Activated CD8-positive, alpha-beta memory T cell treated with anti-CD3 and anti-CD28 coated beads, Interleukin-2, amount 50 U/mL, for 24 hours (primary cell): ENCODE results near the gene OSBPL2.

Experiments used
- DNase-seq: peaks from one replicate; pipeline ENCODE4 v3.0.0-alpha.2; 2020; ENCODE audit errors: extremely low read depth

Gene OSBPL2

DNA sequence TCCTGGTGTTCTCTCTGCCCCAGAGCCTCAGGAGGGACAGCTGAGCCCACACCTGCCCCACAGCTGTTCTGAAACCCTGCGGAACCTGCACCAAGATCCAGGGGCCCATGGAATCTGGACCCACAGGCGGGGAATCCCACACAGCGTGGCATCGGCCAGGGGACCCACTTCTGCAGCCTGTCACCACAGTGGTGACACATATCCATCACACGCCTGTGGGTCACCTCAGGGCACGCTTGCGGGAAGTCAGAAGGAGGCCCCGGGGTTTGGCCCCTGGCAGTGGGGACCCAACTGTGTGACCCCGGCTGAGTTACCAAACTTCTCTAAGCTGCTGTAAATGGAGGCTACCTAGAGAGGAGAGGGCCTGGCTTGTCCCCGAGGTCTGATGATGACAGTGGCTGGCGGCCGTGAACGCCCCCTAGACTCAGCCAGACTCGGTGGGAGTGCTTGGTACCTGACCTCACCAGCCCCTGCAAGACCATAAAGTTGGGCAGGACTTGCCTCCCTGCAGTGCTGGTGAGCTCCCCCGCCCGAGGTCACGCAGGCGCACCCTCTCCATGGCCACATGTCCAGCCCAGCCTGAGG is 16.0 kb upstream of the OSBPL2 start:
- DNase-seq: no peak

DNA sequence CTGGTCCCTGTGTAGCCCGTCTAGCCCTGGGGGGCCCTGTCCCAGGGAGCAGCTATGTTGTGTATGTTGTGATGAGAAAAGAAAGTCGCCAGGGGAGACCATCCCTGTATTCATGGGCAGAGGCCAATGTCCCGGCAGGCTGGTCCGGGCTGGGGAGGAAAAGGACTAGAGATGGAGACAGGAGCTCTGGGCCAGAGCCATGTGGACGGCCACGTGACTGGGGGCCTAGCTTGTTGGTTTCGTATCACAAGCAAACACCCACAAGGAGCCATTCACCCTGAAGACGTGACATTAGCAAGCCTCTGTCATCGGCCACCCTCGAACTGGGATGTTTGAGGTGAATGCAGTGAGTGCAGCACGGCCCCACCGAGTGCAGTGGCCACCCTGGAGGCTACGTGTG is 15.3 kb upstream of the OSBPL2 start:
- DNase-seq: no peak

DNA sequence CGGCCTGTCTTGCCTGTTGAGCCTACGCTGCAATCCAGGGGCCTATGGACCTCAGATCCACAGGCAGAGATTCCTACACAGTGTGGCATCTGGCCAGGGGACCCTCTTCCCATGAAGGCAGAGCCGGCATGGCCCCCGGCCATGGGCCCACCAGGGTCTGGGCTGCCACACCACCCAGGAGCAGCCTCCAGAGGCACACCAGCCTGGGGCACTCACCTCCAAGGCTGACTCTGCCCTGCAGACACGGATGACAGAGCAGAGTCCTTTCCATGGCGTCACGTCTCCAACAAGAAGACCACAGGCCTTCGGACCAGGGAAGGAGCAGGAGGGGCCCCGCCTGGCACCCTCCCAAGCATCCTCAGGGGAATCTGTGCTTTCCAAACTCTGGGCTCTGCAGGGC is 14.8 kb upstream of the OSBPL2 start:
- DNase-seq: no peak

DNA sequence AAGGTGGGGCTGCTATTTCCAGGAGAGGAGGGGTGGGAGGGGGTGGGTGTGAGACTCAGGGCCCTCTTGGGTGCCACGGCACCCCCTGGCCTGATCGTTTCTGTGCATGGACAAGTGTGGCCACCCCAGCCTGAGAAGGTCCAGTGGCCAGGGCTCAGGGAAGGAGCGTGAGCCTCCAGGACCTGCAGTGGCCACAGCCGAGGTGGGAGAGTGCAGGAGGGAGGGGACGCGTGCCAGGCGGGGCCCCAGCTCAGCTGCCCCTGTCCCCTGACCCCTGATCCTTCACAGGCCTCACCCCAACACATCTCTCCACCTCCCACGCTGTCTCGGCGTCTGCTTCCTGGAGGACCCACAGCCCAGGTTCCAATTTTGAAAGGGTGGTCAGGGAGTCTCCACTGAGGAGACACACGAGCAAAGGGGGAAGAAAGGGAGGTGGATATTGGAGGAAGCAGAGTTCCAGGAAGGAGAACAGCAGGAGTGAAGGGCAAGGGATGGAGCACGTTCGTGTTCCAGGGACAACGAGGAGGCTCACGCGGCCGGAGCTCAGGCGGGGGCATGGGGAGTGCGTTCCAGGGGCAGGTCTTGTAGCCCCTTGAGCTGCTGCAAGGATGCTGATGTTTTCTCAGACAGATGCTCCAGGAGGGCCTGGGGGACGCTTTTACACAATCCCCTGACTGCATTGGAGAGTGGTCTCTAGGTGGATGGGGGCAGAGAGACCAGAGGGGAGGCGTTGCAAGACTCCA is 14.0 kb upstream of the OSBPL2 start:
- no peak for DNase-seq

DNA sequence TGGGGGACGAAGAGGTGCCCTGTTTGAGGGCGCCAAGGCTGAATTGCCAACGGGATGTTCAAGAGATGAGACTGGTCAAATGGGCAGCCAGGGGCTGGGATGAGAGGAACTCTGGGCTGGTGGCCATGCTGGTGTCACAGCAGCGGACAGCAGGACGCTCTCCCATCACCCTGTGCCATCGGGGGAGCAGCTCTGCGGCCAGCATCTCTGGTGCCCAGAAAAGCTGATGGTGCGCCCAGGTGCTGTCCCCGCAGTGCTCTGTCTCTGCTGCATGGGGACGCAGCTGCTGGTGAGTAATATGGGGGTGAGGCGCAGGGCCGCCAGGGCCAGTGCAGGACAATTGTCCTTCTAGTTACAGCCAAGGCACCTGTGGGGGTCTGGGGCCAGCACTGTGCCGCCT is 13.3 kb upstream of the OSBPL2 start:
- DNase-seq: no peak

DNA sequence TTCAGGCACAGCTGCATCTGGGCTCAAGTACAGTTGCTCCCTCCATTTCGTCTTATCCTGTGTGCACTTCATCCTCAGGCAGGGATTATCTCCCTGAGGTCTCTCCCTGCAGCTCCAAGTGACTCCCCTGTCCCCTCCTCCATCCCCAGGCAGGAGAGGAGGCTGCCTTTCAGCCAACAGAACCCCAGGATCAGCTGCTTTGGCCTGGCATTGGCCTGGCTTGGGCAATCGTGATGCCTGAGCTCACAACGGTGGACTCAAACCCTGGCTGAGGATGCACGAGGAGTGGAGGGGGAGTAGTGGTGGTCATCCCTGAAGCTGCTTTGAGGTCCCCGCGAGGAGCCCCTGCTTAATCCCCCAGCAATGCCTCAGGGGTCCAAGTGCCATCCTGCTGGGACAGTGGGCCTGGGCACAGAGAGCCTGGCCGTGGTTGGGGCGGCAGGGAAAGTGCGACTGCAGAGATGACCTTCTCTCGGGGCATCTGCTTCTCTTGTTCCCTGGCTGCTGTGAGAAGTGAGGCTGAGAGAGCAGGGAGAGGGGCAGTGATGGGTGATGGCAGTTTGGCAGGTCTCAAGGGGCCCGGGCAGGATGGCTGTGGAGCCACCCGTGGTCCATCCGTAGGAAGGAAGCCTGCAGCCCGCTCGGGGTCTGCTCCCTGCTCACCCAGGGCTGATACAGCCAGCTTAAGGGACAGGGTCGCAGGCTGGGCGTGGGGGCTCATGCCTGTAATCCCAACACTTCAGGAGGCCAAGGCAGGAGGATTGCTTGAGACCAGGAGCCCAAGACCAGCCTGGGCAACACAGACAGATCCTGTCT is 12.3 kb upstream of the OSBPL2 start:
- DNase-seq: no peak

DNA sequence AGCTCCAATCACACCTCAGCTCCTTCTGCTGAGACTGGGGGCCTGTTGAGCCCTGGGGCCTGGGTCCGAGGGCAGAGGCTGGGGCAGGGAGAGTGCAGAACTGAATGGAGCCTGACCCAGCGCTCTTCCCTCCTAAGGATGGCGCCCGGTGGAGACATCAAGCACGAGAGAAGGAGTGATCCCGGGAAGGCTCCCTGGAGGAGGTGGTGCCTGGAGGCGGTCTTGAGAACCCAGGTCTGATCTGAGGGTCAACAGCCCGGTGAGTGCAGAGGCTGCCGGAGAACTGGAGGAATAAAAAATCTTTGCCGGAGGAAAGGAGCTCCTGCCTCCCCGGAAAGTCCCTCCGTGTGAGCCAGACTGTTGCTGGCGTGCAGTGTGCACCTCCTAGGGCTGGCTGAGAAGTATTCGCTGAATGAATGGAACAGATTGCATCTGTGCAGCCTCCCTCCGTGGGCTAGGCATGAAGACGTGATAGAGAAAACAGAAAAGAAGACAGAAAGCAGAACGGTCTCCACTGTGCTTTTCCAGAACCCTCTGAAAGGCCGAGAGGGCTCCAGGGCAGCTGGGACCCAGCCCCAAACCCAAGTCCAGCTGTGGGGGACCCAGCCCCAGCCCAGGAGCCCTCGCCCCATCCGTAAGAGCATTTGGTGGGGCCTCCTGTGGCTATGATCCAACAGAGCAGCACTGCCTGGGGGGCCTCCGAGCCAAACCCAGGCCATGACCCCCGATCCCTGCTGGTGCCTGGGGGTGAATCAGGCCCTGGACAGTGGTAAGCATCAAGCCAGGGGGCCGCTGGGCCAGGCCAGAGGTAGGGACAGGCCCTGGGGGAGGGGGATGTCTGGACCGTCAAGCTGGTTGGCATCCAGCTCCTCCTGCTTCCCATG is 11.4 kb upstream of the OSBPL2 start:
- no peak for DNase-seq

DNA sequence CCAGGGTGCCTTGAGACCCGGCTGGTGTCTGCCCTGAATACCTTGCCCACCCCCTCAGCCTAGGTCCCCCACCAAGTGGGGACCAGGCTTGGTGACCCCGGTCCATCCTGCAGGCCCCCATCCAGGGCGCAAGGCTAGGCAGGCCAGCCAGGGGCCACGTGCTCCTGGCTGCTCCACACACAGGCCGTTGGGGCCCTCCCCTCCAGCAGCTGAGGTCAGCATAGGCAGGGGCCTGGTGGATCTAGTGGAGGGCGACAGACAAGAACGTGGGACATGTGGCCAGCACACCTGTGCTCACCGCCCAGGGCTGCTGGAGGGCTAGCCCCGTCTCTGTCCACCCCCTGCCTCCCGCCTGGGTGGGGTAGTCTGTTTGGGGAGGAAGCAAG is 10.7 kb upstream of the OSBPL2 start:
- no peak for DNase-seq

DNA sequence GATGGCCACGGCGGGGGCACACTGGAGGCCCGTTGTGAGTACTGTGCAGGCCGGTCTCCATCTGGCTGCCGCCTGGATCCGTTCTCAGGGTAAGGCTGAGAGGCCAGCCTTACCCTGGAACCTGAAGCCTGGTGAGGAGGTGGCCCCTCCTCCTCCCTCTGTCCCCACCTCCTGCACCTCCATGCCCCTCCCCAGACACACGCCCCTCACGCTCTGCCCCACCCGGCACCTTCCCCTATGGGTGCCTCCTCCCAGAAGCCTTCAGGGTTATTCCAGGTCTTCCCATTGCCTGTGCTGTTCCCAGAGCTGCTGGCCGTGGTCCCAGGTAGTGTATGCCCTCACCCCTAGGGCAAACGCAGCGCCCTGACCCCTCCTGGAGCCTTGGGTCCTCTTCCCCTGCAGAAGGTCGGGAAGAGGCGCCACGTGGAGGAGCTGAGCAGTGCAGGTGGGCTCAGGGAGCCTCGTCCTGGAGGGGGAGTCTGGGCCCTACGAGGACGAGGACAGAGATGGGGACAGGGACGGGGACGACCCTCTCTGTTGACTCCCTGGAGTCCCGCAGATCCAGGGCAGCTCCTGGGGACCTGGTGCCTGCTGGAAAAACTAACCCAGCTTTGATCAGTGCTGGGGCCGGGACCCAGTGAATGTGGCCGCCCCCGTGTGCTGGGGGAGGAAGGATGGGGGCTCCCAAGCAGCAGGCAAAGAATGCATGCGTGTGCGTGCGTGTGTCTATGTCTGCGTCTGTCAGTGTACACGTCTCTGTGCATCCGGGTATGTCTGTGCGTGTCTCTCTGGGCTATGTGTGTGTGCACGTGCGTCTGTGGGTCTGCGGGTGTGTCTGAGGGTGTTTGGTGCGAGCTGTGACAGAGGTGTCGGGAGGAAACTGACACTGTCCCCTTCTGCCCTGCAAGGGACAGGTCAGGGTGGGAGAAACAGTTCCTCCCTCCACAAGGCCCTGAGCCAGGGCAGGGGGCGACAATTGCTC is 10.1 kb upstream of the OSBPL2 start:
- DNase-seq: no peak

DNA sequence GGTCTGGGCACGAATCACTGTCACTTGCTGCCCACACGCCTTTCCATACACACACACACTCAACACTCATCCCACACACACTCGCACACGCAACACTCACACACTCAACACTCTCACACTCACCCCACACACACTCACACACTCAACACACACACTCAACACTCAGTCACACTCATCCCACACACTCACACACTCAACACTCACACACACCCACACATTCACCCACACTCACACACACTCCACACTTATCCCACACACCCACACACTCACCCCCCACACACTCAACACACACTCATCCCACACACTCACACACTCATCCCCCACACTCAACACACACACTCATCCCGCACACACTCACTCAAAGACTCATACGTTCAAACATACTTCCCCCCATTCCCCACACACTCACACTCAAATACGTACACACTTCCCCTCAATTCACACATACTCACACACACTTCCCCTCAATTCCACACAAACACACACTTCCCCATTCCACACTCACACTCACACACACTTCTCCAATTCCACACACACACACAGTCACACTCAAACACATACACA is 9.3 kb upstream of the OSBPL2 start:
- DNase-seq: no peak

DNA sequence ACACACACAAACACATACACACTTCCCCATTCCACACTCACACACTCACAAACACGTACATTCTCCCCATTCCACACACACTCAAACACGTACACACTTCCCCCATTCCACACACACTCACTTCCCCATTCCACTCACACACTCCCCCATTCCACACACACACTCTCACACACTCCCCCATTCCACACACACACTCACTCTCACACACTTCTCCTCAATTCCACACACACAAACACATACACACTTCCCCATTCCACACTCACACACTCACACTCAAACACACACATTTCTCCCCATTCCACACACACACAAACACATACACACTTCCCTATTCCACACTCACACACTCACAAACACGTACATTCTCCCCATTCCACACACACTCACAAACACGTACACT is 8.7 kb upstream of the OSBPL2 start:
- DNase-seq: no peak

DNA sequence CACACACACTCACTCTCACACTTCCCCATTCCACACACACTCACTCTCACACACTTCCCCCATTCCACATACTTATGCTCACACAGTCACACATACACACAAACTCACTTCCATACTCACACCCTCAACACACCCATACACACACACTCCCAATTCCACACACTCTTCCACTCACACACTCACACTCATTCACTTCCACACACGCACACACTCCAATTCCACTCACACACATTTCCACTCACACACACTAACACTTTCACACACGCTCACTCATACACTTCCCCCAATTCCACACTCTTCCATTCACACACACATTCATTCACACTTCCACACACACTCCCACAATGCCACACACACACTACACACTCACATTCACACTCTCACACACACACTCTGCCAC is 8.0 kb upstream of the OSBPL2 start:
- no peak for DNase-seq

DNA sequence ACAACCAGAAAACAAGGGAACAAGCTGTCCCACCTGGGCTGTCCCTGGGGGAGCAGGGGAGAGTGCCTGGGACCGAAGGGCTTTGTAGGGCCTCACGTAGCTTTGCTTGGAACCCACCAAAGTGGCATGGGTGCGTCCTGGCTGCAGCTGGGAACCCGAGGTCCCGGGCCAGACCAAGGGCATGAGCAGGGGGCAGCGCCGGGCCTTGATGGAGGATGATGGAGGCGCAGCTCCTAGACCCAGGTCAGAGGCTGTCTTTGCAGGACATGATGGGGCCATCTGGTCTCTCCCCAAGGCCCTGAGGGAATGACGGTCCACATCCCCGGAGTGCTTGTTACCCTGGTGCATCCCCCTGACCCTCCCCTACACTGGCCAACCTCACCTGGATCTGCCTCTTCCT is 7.6 kb upstream of the OSBPL2 start:
- no peak for DNase-seq

DNA sequence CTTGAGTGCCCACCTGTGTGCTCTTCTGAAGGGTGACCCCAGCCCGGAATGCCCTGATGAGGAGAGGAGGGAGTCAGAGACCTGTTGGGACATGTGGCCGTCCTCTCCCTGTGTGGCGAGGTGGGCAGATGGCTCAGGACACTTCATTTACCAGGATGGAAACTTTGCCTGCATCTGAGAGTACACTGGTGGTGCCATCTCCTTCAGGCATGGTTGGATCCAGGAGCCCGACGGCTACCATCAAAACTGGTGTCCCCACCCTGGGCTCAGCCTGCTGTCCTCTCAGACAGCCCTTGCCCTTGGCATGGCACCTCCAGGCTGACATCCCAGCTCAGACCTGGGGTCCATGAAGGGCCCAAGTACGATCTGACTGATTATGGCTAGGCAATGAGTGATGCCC is 7.0 kb upstream of the OSBPL2 start:
- DNase-seq: no peak

DNA sequence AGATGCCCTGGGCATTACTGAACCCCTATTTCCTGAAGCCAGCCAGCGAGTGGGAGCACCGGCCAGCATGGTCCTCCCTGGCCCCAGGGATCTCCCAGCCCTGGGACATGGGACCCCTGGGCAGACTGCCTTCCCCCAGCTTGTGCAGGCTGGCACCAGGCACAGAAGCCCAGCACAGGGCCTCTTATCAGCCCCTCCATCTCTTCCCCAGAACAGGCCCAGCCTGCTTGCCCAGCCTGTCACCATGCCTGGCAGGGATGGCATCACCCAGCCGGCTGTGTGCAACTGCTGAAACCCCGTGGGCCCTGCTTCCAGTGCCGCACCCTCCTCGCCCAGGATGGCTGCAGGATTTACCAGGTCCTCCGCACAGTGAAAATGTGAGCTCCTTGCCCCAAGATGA is 6.1 kb upstream of the OSBPL2 start:
- no peak for DNase-seq

DNA sequence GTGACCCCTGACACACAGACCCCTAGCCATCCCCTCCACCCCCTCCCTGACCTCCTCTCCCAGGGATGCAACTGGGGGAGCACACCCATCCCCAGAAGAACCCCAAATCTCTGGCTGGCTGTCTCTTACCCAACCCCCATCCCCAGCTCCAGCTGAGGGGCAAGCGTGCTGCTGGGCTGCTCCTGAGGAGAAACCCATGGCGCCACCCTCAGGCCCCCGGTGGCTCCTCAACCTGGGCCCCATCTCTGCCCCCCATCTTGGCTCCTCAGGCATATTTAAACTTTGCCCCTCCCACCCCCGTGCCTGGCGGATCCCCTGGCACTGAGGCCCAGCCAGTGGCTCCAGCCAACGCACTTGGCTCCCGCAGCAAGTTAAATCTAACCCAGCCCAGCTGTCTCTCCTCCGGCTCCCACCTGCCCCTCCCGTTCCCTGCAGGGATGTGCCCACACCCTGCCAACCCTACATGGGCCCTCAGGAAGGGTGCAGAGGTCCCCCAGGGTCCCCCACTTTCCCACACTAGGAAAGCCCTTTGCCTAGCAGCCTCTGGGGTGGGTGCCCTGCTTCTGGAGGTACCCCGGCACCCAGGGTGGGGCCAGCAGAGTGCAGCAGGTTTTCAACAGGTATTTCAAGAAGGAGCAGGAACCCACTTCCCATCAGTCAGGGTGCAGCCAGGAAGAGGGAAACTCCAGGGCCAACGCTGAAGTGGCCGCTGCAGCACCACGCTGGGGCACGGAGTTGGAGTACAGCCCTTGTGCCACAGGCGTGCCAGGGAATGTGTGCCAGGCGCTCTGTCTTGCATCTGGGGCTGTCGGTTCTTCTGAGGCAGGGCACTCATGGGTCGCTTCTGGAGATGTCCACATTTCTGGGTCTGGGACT is 5.3 kb upstream of the OSBPL2 start:
- DNase-seq: no peak

DNA sequence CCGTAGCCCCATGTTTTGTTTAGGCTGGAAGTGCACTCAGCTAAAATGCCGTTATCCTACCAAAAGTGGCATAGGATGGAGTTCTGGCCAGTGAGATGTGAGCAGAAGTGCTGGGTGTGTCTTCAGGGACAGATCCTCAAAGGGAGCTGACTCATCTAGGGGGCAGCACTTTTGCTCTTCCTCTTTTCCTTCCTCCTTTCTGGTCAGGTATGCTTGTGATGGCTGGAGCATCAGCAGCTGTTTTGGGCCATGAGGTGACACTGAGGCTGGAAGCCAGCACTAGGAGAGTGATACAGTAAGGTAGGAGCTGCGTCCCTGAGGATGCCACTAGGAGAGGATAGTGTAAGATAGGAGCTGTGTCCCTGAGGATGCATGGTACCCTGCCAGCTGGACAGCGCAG is 4.6 kb upstream of the OSBPL2 start:
- DNase-seq: no peak

DNA sequence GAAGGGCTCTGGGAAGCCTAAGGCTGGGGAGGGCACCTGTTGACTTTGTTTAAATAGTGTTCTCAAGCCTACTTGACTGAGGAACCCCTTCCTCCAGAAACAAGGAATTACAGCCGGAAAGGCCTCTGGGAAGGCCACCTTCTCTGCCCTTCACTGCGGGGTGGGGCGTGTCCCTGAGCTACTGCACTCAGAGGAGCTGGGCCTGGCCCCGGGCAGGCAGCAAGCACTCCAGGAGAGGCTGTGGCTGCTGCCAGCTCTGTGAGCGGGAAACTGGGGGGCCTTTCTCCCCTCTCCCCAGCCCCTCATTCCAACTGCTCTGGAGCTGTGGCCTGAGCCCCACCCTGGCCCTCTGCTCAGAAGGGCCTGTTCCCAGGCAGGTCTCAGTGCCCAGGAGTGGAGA is 4.0 kb upstream of the OSBPL2 start:
- no peak for DNase-seq

DNA sequence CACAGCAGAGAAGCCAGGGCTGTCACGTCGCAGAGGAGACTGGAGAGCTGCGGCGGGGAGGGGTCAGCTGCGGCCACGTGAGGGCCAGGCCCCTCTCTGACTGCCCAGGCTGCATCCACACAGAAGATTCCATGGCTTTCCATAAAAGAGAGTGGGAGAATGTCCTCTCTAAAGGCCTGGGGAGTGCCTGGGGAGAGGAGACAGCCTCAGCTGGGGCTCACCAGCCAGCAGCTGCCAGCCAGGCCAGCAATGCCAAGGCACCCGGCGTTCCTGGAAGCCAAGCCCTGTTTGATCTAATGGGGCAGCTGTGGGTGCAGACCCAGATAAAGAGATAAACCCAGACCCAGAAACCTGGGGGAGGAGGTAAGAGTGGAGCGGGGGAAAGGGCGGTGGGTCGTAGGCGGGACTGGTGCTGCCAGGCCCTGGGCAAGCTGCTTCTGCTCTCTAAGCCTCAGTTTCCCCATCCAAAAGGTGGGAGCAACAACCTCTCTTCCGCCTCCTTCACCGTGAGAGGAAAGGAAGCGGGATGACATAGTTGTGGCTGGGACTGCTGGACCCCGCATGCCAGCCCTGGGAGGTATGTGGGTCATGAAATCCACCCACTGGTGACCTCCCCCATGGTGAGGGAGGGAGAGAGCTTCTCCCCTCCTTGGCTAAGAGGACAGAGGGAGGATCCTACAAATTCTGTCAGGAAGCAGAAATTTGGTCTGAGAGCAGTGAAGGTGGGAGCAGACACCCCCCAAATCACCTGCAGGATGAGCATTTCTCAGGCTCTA is 3.1 kb upstream of the OSBPL2 start:
- DNase-seq: no peak
